HepG2 (cell line): ENCODE data around the gene PIGBOS1. TPM values are rescaled to one million over a fixed set of nuclear protein-coding genes. Genes with fewer than 3 reads are reported as not detected.

Experiments
- AHDC1 ChIP-seq: sonication (generic); formaldehyde crosslinking; IDR thresholded peaks from 2 replicates; pipeline ENCODE4 v1.5.1; 2020; ENCODE audit warnings: mild to moderate bottlenecking, missing genetic modification reagents, borderline replicate concordance
- BATF2 ChIP-seq: sonication (generic); formaldehyde crosslinking; IDR thresholded peaks from 2 replicates; pipeline ENCODE4 v1.8.0; 2022; ENCODE audit warnings: mild to moderate bottlenecking, missing genetic modification reagents, moderate library complexity
- CEBPB ChIP-seq: IDR thresholded peaks from 2 replicates; pipeline ENCODE4 v1.6.1; 2011; ENCODE audit warnings: low read depth, low read length, improper control_type of control experiment, borderline replicate concordance
- FOXJ3 ChIP-seq: sonication (generic); formaldehyde crosslinking; IDR thresholded peaks from 2 replicates; pipeline ENCODE4 v1.4.0; 2020; ENCODE audit warnings: missing genetic modification reagents, mild to moderate bottlenecking, borderline replicate concordance
- GABPA ChIP-seq, 2 experiments: IDR thresholded peaks; 2 replicates each; pipeline ENCODE4 v1.6.1; 2011 to 2016; ENCODE audit warnings: low read depth in 2 of 2, low read length in 1 of 2, missing biosample characterization in 1 of 2, missing genetic modification characterization in 1 of 2
- KAT2B ChIP-seq: fragments of 150-350 bp; IDR thresholded peaks from 2 replicates; pipeline ENCODE4 v1.6.1; 2014; ENCODE audit warnings: low read depth, low read length, borderline replicate concordance
- MLXIP ChIP-seq: sonication (generic); formaldehyde crosslinking; IDR thresholded peaks from 2 replicates; pipeline ENCODE4 v1.9.0; 2021; ENCODE audit warnings: missing genetic modification reagents, borderline replicate concordance
- PCBP1 ChIP-seq: fragments of 200-400 bp; formaldehyde crosslinking; IDR thresholded peaks from 2 replicates; pipeline ENCODE4 v1.6.1; 2017; ENCODE audit warnings: mild to moderate bottlenecking, low read depth, low read length, borderline replicate concordance
- SKIL ChIP-seq: sonication (generic); formaldehyde crosslinking; IDR thresholded peaks from 2 replicates; pipeline ENCODE4 v1.8.0; 2022; ENCODE audit warnings: missing genetic modification reagents, mild to moderate bottlenecking, moderate library complexity, borderline replicate concordance
- SRY ChIP-seq: sonication (generic); formaldehyde crosslinking; IDR thresholded peaks from 2 replicates; pipeline ENCODE4 v1.8.0; 2022; ENCODE audit warnings: mild to moderate bottlenecking, missing genetic modification reagents
- ZNF331 ChIP-seq: sonication (generic); formaldehyde crosslinking; IDR thresholded peaks from 2 replicates; pipeline ENCODE4 v1.4.0; 2020; ENCODE audit warnings: missing genetic modification reagents
- ZNF430 ChIP-seq: sonication (generic); formaldehyde crosslinking; IDR thresholded peaks from 2 replicates; pipeline ENCODE4 v1.9.0; 2021; ENCODE audit warnings: mild to moderate bottlenecking, missing genetic modification reagents
- ZNF761 ChIP-seq: sonication (generic); formaldehyde crosslinking; conservative IDR thresholded peaks from 2 replicates; pipeline ENCODE4 v1.4.0; 2020; ENCODE audit warnings: mild to moderate bottlenecking, missing genetic modification reagents
- ZNF790 ChIP-seq: sonication (generic); formaldehyde crosslinking; IDR thresholded peaks from 2 replicates; pipeline ENCODE4 v1.8.0; 2022; ENCODE audit warnings: missing genetic modification reagents, mild to moderate bottlenecking, borderline replicate concordance
- ZNF839 ChIP-seq: sonication (generic); formaldehyde crosslinking; IDR thresholded peaks from 2 replicates; pipeline ENCODE4 v1.4.0; 2020; ENCODE audit warnings: missing genetic modification reagents, mild to moderate bottlenecking, borderline replicate concordance
- polyA plus RNA-seq, 8 experiments: library from polyadenylated mRNA; depleted of rRNA in 3 of 8; stranded (reverse) in 7 of 8; unstranded in 1 of 8; fragments of >200 nt; fragmentation: Illumina TruSeq in 4 of 8; extraction: Trizol in 4 of 8; gene quantifications; 2 replicates each; pipeline versions ENCODE4 v1.2.1 to v1.2.3, GENCODE V29; 2011 to 2016; ENCODE audit warnings: low read depth in 4 of 8, missing spikeins in 1 of 8, mixed read lengths in 1 of 8; ENCODE audit not compliant: insufficient read depth in 1 of 8
- total RNA-seq, 5 experiments: library from RNA; depleted of rRNA; stranded (reverse); fragments of >200 nt; fragmentation: Illumina TruSeq; extraction: Trizol; gene quantifications; 2 replicates each; pipeline ENCODE4 v1.2.3, GENCODE V29; 2016; ENCODE audit warnings: low read depth in 1 of 5

Gene PIGBOS1
- total and polyA plus RNA-seq, 2 of the 13 experiments (the other 11 are each of a cell fraction or from before 2014, with no cell fraction given), result 14.8 to 22.1 TPM

- no peak for TF ChIP-seq SRY (CRISPR knock-in tag)
- no peak for TF ChIP-seq ZNF839
- TF ChIP-seq GABPA (IDR thresholded peaks at IDR 0.05; ENCODE audit: low read depth, low read length), result peak; percentile 61
- TF ChIP-seq GABPA (CRISPR knock-in tag; IDR thresholded peaks at IDR 0.05; ENCODE audit: low read depth), result peak; percentile 89
- no peak; the same call in 1 of the 2 replicates for TF ChIP-seq FOXJ3 (CRISPR knock-in tag)
- peak; percentile 27; the same call in 1 of the 2 replicates for TF ChIP-seq SKIL (CRISPR knock-in tag)
- 0 out of 2 replicates have a peak, but pooled peaks have one; percentile 59 for TF ChIP-seq ZNF790 (CRISPR knock-in tag)
- TF ChIP-seq BATF2 (CRISPR knock-in tag), result peak; percentile 75; the same call in 1 of the 2 replicates
- TF ChIP-seq ZNF331 (CRISPR knock-in tag), result peak; percentile 78
- 0 out of 2 replicates have a peak, but pooled peaks have one; percentile 27 for TF ChIP-seq PCBP1
- peak; percentile 5; the same call in 1 of the 2 replicates for TF ChIP-seq CEBPB
- TF ChIP-seq KAT2B, result no peak
- no peak for TF ChIP-seq MLXIP (CRISPR knock-in tag)
- TF ChIP-seq AHDC1 (CRISPR knock-in tag), result peak; percentile 30; the same call in 1 of the 2 replicates
- 0 out of 2 replicates have a peak, but pooled peaks have one; percentile 44 for TF ChIP-seq ZNF761 (CRISPR knock-in tag)
- TF ChIP-seq ZNF430 (CRISPR knock-in tag), result peak; percentile 80
Observed at GRCh38 chr15:55318588-55319494, at the start of gene PIGBOS1, which contains the start of gene PIGB (continued).
